Measurements from ENCODE around the gene RPS25. TPM values are rescaled to one million over a fixed set of nuclear protein-coding genes. Genes with fewer than 3 reads are reported as not detected.
A peak's percentile ranks its signal among the peaks of the same experiment; 100 is the strongest.
"Not testable (repeated sequence)": the region's sequence is repeated elsewhere in the genome, so short reads cannot be mapped to it uniquely, and the experiment has no call there.

The RPS25 gene
- total RNA-seq: 413 and 578 TPM in 2 replicates

- DNase-seq (ENCODE audit: low read depth in 2 of 2): peak; percentile 96 to 97
Observed at GRCh38 chr11:119018074-119018938, at the start of gene RPS25, which contains the start of gene TRAPPC4. Gene RPS25 (minus strand): TSS chr11:119018343. CDS start chr11:119018284, 59 bp downstream. Gene TRAPPC4 (plus strand): TSS chr11:119018766. CDS start chr11:119018796, 30 bp downstream.

DNA sequence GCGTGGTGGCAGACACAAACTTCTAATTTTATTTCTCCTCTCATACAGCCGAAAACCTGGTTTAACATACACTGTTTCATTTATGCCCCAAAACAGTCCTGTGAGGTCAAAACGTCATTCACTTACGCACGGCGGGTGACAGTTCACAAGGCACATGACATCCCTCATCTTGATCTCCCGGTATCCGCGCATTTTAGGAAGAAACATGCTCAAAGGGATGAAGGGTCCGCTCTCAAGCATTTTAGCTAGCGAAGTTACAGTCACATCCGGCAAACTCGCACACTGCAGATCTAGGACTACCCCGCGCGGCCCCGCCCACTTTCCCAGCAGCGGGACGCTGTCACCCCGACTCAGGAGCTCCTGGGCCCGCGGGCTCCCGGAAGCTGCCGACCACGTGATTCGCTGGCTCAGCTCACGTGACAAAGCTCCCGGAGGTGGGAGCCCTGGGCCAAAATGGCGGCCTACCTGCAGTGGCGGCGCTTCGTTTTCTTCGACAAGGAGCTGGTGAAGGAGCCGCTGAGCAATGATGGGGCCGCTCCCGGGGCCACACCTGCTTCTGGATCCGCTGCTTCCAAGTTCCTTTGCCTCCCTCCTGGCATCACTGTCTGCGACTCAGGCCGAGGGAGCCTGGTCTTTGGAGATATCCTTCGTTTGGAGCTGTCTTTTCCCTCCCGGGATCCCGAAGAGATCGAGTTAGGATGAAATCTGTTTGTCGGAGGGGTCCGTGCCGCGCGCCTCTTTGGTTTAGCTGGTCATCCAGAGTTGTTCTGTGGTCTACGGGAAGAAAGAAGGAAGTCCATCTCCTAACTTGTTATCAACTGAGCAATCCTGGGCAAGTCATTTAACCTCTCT, 49.5 kb upstream of the RPS25 start, which contains the start of gene VPS11:
VPS11 (plus strand) TSS at position 448 of the 852 bp plus-strand sequence; CDS start at position 454, 6 bp downstream.
- DNase-seq (ENCODE audit: low read depth in 2 of 2): peak; percentile 95 to 97

- DNase-seq (ENCODE audit: low read depth in 2 of 2): peak; percentile 55 to 58
Observed at GRCh38 chr11:119065369-119065768, 47.2 kb upstream of the RPS25 start.

- peak; percentile 23 to 46 for DNase-seq (ENCODE audit: low read depth in 2 of 2)
Observed at GRCh38 chr11:119062779-119063178, 44.6 kb upstream of the RPS25 start.

- no peak for DNase-seq (ENCODE audit: low read depth in 2 of 2)
Observed at GRCh38 chr11:119061256-119061655, 43.1 kb upstream of the RPS25 start.

DNA sequence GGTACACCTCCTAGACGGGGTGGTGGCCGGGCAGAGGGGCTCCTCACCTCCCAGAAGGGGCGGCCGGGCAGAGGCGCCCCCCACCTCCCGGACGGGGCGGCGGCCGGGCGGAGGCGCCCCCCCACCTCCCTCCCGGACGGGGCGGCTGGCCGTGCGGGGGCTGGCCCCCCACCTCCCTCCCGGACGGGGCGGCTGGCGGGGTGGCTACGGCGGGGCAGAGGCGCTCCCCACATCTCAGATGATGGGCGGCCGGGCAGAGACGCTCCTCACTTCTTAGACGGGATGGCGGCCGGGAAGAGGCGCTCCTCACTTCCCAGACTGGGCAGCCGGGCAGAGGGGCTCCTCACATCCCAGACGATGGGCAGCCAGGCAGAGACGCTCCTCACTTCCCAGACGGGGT, 41.0 kb upstream of the RPS25 start:
- not testable (repeated sequence) for DNase-seq (ENCODE audit: low read depth in 2 of 2)

DNA sequence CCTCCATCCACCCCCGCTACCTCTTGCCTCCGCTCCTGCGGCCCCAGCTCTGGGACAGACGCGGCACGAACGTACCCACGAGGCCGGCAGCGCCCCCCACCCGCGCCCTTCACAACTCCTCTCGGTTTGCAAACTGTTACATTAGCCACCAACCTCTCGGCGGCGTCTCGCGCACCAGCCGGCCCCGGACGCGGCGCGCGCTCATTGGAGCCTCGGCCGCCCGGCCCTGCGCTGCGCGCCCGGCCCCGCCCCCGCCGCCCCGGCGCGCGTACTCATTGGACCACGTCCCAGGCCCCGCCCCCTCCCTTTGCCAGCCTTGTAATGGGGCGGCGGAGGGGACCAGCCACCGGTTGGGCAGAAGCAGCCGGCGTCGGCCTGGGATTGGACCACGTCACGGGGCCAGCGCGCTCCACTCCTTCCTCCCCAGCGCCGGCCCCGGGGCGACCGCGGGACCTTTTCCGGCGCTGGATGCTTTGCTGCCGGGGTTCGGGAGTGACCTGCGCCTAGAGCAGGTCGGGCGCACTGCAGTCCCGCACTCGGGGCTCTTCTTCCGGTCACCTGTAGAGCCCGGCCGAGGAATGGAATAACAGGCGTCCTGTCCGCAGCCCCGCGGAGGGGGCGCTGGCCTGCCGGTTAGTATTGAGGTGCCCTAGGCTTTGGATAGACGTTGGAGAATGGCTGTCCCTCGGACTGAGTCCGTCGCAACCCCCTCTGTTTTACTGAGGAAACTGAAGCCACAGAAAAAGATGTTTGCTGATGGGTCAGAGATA, 39.0 kb upstream of the RPS25 start, which contains the start of gene HYOU1:
HYOU1 (minus strand) TSS at position 206 of the 770 bp plus-strand sequence. CDS start 1,045 bp downstream, outside the sequence.
- DNase-seq (ENCODE audit: low read depth in 2 of 2): peak; percentile 97 to 98

GRCh38 chr11:119056421-119056999, 38.4 kb upstream of the RPS25 start:
- DNase-seq (ENCODE audit: low read depth in 2 of 2): peak in 1 of 2 donors; percentile 39

DNA sequence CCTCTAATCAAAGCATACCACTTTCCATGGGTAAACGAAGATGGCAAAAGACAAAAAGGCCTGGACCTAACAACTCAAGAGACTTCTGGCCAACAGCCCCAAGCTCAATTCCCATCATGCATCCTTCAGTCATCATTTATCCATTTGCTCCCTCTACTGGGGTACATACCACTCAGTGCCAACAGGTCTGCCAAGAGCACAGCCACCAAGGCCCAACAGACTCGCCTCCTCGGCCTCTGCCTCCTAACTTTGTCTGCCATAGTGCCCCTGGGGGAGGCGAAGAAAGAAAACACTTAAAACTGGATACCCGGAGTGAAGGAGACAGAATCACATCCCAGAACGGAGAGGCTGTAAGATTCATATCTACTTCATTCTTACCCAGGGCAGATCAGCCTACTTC, 37.8 kb upstream of the RPS25 start:
- peak; percentile 47 to 58 for DNase-seq (ENCODE audit: low read depth in 2 of 2)

DNA sequence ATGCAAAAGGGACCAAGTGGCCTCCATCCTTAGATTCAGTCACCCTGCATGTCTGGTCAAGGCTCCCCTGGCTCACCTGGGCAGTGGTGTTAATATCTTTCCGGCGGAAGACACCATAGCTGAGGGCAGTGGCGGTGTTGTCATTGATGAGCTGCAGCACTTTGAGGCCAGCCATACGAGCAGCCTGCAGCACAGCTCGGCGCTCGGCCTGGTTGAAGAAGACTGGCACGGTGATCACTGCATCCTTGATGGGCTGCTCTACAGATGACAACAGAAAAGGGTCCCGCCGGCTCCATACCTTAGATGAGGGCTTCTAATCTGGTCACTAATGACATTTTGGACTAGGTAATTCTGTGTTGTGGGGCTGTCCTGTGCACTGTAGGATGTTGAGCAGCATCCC, 36.3 kb upstream of the RPS25 start:
- DNase-seq (ENCODE audit: low read depth in 2 of 2): no peak

GRCh38 chr11:119052163-119052814, 34.1 kb upstream of the RPS25 start:
- DNase-seq (ENCODE audit: low read depth in 2 of 2): no peak

DNA sequence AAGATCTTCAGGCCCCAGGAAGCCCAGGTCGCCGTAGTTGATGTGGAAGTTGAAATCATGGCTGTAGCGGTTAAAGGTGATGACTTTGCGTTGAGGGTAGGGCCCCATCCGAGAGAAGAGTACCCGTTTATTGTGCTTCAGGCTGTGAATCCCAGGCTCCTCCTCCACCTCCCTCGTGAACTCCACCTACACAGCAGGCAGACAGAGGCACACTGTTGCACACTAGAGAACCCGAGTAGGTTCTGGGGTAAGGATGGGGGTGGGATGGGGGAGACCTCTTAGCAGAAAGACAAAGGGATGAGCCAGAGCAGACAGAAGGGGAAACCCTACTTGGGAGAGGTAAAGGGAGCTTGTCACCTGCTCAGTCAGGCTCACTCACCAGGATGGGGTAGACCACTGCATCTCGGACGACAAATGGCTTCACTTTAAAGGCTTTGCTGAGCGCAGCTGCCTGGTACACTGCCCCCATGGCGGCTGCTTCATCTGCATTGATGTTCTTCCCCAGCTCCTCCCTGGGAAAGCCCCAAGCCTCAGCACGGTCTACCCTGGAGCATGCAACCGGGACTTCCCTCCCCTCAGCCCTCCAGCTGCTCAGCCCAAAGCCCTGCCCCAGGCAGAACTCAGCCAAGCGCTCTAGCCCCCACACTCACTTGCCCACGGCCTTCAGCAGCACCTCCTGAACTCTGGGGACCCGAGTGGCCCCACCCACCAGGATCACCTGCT, 33.5 kb upstream of the RPS25 start:
- no peak for DNase-seq (ENCODE audit: low read depth in 2 of 2)

DNA sequence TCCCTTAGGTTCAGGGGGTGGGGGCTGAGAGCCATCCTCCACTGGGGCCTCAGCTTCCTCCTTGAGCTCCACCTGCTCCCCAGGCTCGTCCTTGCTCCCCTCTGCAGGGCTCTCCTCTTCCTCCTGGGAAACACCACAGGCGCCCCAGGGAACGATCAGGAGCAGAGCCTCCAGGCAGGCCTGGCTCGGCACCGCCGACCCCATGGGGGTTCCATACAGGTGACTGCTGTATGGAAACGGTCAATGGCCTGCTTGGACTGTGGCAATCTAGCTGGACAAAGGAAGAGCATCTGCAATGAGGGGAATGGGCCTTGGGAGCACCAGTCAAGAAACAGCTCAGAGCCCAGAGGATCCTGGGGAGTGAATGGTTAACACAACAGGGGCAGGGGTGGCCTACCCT, 30.9 kb upstream of the RPS25 start:
- no peak for DNase-seq (ENCODE audit: low read depth in 2 of 2)

- DNase-seq (ENCODE audit: low read depth in 2 of 2): no peak
Observed at GRCh38 chr11:119048644-119049043, 30.5 kb upstream of the RPS25 start.

DNA sequence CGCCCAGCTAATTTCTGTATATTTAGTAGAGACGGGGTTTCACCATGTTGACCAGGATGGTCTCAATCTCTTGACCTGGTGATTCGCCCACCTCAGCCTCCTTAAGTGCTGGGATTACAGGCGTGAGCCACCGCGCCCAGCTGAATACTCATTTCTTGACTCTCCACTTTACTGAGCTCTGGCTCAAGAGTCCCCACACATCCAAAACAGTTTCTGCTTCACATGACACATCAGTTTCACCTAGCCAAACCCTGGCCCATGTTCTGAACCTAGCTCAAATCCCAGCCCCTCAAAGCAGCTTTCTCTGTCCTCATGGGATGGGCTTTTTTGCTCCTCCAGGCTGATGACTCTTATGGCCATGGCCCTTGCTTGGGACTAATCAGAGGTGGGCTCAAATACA, 29.1 kb upstream of the RPS25 start:
- DNase-seq (ENCODE audit: low read depth in 2 of 2): no peak

- no peak for DNase-seq (ENCODE audit: low read depth in 2 of 2)
Observed at GRCh38 chr11:119046489-119046888, 28.3 kb upstream of the RPS25 start.

DNA sequence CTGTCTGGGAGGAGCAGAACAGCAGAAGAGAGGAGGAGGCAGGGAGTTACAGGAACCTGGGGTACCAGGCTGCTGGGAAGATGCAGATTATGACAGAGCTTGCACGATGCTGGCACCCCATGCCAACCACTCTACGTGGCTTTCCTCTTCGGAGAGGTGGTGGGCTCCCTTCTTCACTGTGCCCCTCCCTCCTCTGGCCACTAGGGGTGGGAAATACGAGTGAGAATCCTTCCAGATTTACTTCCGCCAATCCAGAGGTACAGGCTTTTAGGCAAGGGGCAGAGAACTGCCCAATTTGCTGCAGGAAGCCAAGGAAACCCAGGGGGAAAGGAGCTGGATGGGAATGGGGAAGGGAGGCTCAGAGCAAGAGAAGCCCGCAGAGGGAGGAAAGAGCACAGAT, 26.6 kb upstream of the RPS25 start:
- no peak for DNase-seq (ENCODE audit: low read depth in 2 of 2)

GRCh38 chr11:119042927-119043326, 24.8 kb upstream of the RPS25 start:
- DNase-seq (ENCODE audit: low read depth in 2 of 2): no peak

DNA sequence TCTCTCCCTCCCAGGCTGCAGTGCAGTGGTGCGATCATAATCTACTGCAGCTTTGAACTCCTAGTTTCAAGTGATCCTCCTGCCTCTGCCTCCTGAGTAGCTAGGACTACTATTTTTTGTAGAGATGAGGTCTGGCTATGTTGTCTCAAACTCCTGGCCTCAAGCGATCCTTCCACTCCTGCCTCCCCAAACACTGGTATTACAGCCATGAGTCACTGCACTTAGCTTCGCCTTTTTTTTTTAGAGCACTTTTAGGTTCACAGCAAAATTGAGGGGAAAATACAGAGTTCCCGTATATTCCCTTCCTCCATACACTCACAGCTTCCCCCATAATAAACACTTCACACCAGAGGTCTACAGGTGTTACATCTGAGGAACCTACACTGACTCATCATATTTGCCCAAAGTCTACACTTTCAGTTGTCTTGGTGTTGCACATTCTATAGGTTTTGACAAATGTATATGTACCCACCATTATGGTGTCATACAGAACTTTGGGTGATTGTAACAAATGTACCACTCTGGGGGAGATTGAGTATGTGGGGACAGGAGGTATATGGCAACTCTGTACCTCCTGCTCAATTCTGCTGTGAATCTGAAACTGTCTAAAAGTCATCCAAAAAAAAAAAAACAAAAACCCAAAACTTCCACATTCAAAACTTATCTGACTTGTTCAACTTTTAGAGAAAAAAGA, 23.8 kb upstream of the RPS25 start:
- DNase-seq (ENCODE audit: low read depth in 2 of 2): no peak

Measured in lung microvascular endothelial cell (primary cell).